Endothelial cell of umbilical vein (primary cell): Measurements from ENCODE around the gene LIN7A. TPM values are rescaled to one million over a fixed set of nuclear protein-coding genes. Genes with fewer than 3 reads are reported as not detected.

ENCODE experiments used
- BruUV-seq: library from RNA; stranded (reverse); fragments of 400-500 nt; replicated peaks from 2 replicates; lab custom pipeline; 2021; lab: Mats Ljungman, UMichigan
- CTCF ChIA-PET: fragments of 300-600, 350-600 bp; sonication (Branson Sonifier 250); formaldehyde crosslinking; loops from one replicate; lab custom pipeline; 2021; ENCODE audit warnings: antibody characterized with exemption, inconsistent platforms; lab: Charles Lee
- POLR2A ChIA-PET: fragments of 300-600, 350-600 bp; sonication (Branson Sonifier 250); formaldehyde crosslinking; loops from one replicate; lab custom pipeline; 2021; ENCODE audit warnings: antibody characterized with exemption, inconsistent platforms; lab: Charles Lee
- DNase-seq: peaks from one replicate; pipeline ENCODE4 v3.0.0-alpha.2; 2011; ENCODE audit warnings: low read depth, low spot score
- FAIRE-seq: peaks from 2 replicates; lab custom pipeline; 2011; peaks lifted over from hg19 to GRCh38; lab: Jason Lieb, UNC
- H2AFZ ChIP-seq: 2 replicates; pipeline ENCODE4 v1.6.0; 2012; ENCODE audit warnings: low read depth, low read length, control low read depth, inconsistent platforms
- H3K27ac ChIP-seq: 2 replicates; pipeline ENCODE4 v1.5.1; 2011; ENCODE audit warnings: low read depth, mild to moderate bottlenecking, control low read depth, low read length, moderate library complexity; ENCODE audit not compliant: insufficient read depth
- H3K27me3 ChIP-seq, 2 experiments: 2 replicates each; pipeline versions ENCODE4 v1.6.0 to v1.6.1; 2011; ENCODE audit warnings: low read length in 2 of 2, mixed read lengths in 1 of 2; ENCODE audit not compliant: control insufficient read depth in 2 of 2, insufficient read depth in 2 of 2
- H3K36me3 ChIP-seq, 2 experiments: 2 replicates in 1 of 2; 3 replicates in 1 of 2; pipeline ENCODE4 v1.5.1; 2011; ENCODE audit warnings: low read length in 2 of 2, mild to moderate bottlenecking in 1 of 2, moderate library complexity in 1 of 2; ENCODE audit not compliant: control insufficient read depth in 2 of 2, insufficient read depth in 2 of 2; ENCODE audit errors: extremely low read depth in 1 of 2
- H3K4me1 ChIP-seq: 3 replicates; pipeline ENCODE4 v1.5.1; 2011; ENCODE audit warnings: mild to moderate bottlenecking, low read length; ENCODE audit not compliant: control insufficient read depth, insufficient read depth; ENCODE audit errors: extremely low read depth
- H3K4me2 ChIP-seq: 2 replicates; pipeline ENCODE4 v1.6.1; 2011; ENCODE audit warnings: low read length, control low read depth, mixed read lengths; ENCODE audit not compliant: insufficient read depth
- H3K4me3 ChIP-seq, 3 experiments: fragments of 200-600 bp in 1 of 3; sonication (generic), shearing (Covaris generic) in 1 of 3; replicated peaks in 1 of 3; 2 replicates each; pipeline ENCODE4 v1.5.1; 2011 to 2016; ENCODE audit warnings: control low read depth in 3 of 3, low read length in 3 of 3, mild to moderate bottlenecking in 2 of 3, inconsistent platforms in 1 of 3, low read depth in 1 of 3, moderate library complexity in 1 of 3; ENCODE audit not compliant: insufficient read depth in 1 of 3
- H3K79me2 ChIP-seq: 2 replicates; pipeline ENCODE4 v1.6.0; 2012; ENCODE audit warnings: low read length, inconsistent platforms; ENCODE audit not compliant: control insufficient read depth, insufficient read depth
- H3K9ac ChIP-seq: replicated peaks from 2 replicates; pipeline ENCODE3; 2011; ENCODE audit warnings: low read length, control low read depth; ENCODE audit not compliant: insufficient read depth; ENCODE audit errors: extremely low read depth
- H3K9me1 ChIP-seq: replicated peaks from 3 replicates; pipeline ENCODE4 v1.6.0; 2011; ENCODE audit warnings: mild to moderate bottlenecking, low read length; ENCODE audit not compliant: control insufficient read depth, insufficient read depth; ENCODE audit errors: extremely low read depth
- H3K9me3 ChIP-seq: replicated peaks from 2 replicates; pipeline ENCODE4 v1.5.1; 2012; ENCODE audit warnings: low read length, inconsistent platforms; ENCODE audit not compliant: control insufficient read depth, insufficient read depth
- H4K20me1 ChIP-seq: replicated peaks from 2 replicates; pipeline ENCODE3; 2011; ENCODE audit warnings: mild to moderate bottlenecking, low read length; ENCODE audit not compliant: control insufficient read depth, insufficient read depth; ENCODE audit errors: extremely low read depth
- CTCF ChIP-seq, 2 donors: IDR thresholded peaks; 1 replicate in 1 of 2; 2 replicates in 1 of 2; pipeline ENCODE4 v1.5.1; 2011; ENCODE audit warnings: low read length in 2 of 2, mild to moderate bottlenecking in 2 of 2, moderate library complexity in 2 of 2, control low read depth in 1 of 2, inconsistent platforms in 1 of 2, low read depth in 1 of 2; ENCODE audit not compliant: insufficient read depth in 1 of 2; ENCODE audit errors: extremely low read depth in 1 of 2
- EZH2 ChIP-seq: IDR thresholded peaks from 2 replicates; pipeline ENCODE4 v1.6.1; 2012; ENCODE audit warnings: borderline replicate concordance, low read depth, mild to moderate bottlenecking, moderate library complexity, low read length, inconsistent platforms; ENCODE audit not compliant: severe bottlenecking
- FOS ChIP-seq: IDR thresholded peaks from 2 replicates; pipeline ENCODE4 v1.6.1; 2011; ENCODE audit warnings: mild to moderate bottlenecking, low read length, moderate library complexity, borderline replicate concordance; ENCODE audit not compliant: insufficient read depth
- GATA2 ChIP-seq: IDR thresholded peaks from 2 replicates; pipeline ENCODE4 v1.7.0; 2011; ENCODE audit warnings: low read depth, mild to moderate bottlenecking, moderate library complexity, mixed read lengths, low read length; ENCODE audit not compliant: insufficient read length, insufficient read depth
- JUN ChIP-seq: IDR thresholded peaks from 2 replicates; pipeline ENCODE4 v1.6.1; 2011; ENCODE audit warnings: borderline replicate concordance, low read depth; ENCODE audit not compliant: insufficient read length, insufficient read depth
- MAX ChIP-seq: IDR thresholded peaks from 2 replicates; pipeline ENCODE4 v1.6.1; 2011; ENCODE audit not compliant: insufficient read depth, insufficient read length
- MYC ChIP-seq: IDR thresholded peaks from one replicate; pipeline ENCODE4 v1.6.1; 2011; ENCODE audit warnings: mild to moderate bottlenecking, low read depth, low read length
- POLR2A ChIP-seq: IDR thresholded peaks from 2 replicates; pipeline ENCODE4 v1.6.1; 2012; ENCODE audit warnings: low read depth, mild to moderate bottlenecking, control low read depth, low read length
- POLR2AphosphoS5 ChIP-seq: IDR thresholded peaks from 2 replicates; pipeline ENCODE4 v1.6.1; 2012; ENCODE audit warnings: low read depth, mild to moderate bottlenecking, control low read depth, low read length, moderate library complexity; ENCODE audit not compliant: insufficient read depth
- dilution Hi-C: fragments of 300-500 bp; cut with MboI; formaldehyde crosslinking; loops from one replicate; pipeline ENCODE4 v1.15.0; 2019; ENCODE audit warnings: low sequenced_read_pairs; ENCODE audit not compliant: extremely low pct_ligation_motif_present
- intact Hi-C: fragments of 100-400 bp; cut with micrococcal nuclease; formaldehyde crosslinking; loops from one replicate; pipeline ENCODE4 v1.10.0; 2022
- polyA plus RNA-seq, 4 experiments: library from polyadenylated mRNA; depleted of rRNA in 3 of 4; stranded (reverse) in 3 of 4; unstranded in 1 of 4; fragments of >200 nt; gene quantifications; 2 replicates each; pipeline versions ENCODE4 v1.2.1 to v1.2.3, GENCODE V29; 2011 to 2012; ENCODE audit warnings: missing spikeins in 1 of 4
- total RNA-seq: library from RNA; stranded (reverse); gene quantifications from 2 replicates; pipeline ENCODE4 v1.2.3, GENCODE V29; 2021

Gene LIN7A
- total and polyA plus RNA-seq, 2 donors (not counting 3 experiments of a cell fraction or from before 2014, with no cell fraction given), result 1.6 to 4.3 TPM

GRCh38 chr12:80825506-80825905 is 112.2 kb downstream of the LIN7A start:
- Histone ChIP-seq H3K27me3 (no peaks in the 10 kb centered on the region), H3K79me2 (no peaks in the 10 kb centered on the region), H3K9ac (no peak overlapping the region), H4K20me1 (no peaks in the 10 kb centered on the region), H3K36me3 (no peaks in the 10 kb centered on the region), H2AFZ (no peak overlapping the region), H3K4me1 (no peaks in the 10 kb centered on the region), H3K9me1 (no peaks in the 10 kb centered on the region), H3K27ac (no peak overlapping the region), H3K4me3 (no peak overlapping the region), H3K9me3 (no peaks in the 10 kb centered on the region), H3K4me2 (no peak overlapping the region)
- no peak for FAIRE-seq
- dilution Hi-C loops (no loop called here), intact Hi-C loops (no loop called here)
- DNase-seq, result no peak
- POLR2A ChIA-PET, result no interaction called here
- no peak for TF ChIP-seq JUN
- no peak for TF ChIP-seq GATA2
- no peak for TF ChIP-seq MAX
- TF ChIP-seq EZH2, result no peak
- no peak for TF ChIP-seq POLR2AphosphoS5
- no peak for TF ChIP-seq FOS
- no peak for TF ChIP-seq POLR2A
- TF ChIP-seq CTCF (IDR thresholded peaks at IDR 0.05; ENCODE audit: extremely low read depth in 1 of 2, insufficient read depth in 1 of 2, low read depth in 1 of 2, low read length in 2 of 2), result no peak
- no peak for TF ChIP-seq MYC
- no TSS peak for BruUV-seq
- CTCF ChIA-PET, result interaction anchor here (1.0 to 2.3 kb wide), 4 partner anchors 11 to 432 kb away, joined by 3 to 10 read pairs (median 6); no protein-coding TSS in a partner anchor
